Activated CD4-positive, alpha-beta T cell treated with anti-CD3 and anti-CD28 coated beads, Interleukin-2, amount 10 ng/mL, durations not matched to agents 24 days and 14 days (primary cell): ENCODE results near the gene NOLC1. TPM values are rescaled to one million over a fixed set of nuclear protein-coding genes. Genes with fewer than 3 reads are reported as not detected.

Source experiments
- DNase-seq: peaks from one replicate; pipeline ENCODE4 v3.0.0; 2022
- H3K27ac Mint-ChIP-seq: one replicate; pipeline ENCODE4 v1.8.0; 2022; ENCODE audit warnings: mild to moderate bottlenecking, mixed read lengths
- H3K27me3 Mint-ChIP-seq: one replicate; pipeline ENCODE4 v1.8.0; 2022; ENCODE audit warnings: mixed read lengths
- H3K36me3 Mint-ChIP-seq: one replicate; pipeline ENCODE4 v1.8.0; 2022; ENCODE audit warnings: low read depth, mild to moderate bottlenecking, mixed read lengths
- H3K4me1 Mint-ChIP-seq: one replicate; pipeline ENCODE4 v1.8.0; 2021; ENCODE audit warnings: mixed read lengths
- H3K4me3 Mint-ChIP-seq: one replicate; pipeline ENCODE4 v1.8.0; 2022; ENCODE audit warnings: mild to moderate bottlenecking, moderate library complexity, mixed read lengths
- H3K9me3 Mint-ChIP-seq: one replicate; pipeline ENCODE4 v1.8.0; 2021; ENCODE audit warnings: mixed read lengths
- intact Hi-C: fragments of 100-400 bp; cut with micrococcal nuclease; formaldehyde crosslinking; loops from one replicate; pipeline ENCODE4 v1.15.1; 2023
- total RNA-seq: library from RNA; stranded (reverse); gene quantifications from 2 replicates; pipeline ENCODE4 v1.2.3, GENCODE V29; 2022

Gene NOLC1
- total RNA-seq, 1 donor from 2014 or later, result 281 TPM

DNA sequence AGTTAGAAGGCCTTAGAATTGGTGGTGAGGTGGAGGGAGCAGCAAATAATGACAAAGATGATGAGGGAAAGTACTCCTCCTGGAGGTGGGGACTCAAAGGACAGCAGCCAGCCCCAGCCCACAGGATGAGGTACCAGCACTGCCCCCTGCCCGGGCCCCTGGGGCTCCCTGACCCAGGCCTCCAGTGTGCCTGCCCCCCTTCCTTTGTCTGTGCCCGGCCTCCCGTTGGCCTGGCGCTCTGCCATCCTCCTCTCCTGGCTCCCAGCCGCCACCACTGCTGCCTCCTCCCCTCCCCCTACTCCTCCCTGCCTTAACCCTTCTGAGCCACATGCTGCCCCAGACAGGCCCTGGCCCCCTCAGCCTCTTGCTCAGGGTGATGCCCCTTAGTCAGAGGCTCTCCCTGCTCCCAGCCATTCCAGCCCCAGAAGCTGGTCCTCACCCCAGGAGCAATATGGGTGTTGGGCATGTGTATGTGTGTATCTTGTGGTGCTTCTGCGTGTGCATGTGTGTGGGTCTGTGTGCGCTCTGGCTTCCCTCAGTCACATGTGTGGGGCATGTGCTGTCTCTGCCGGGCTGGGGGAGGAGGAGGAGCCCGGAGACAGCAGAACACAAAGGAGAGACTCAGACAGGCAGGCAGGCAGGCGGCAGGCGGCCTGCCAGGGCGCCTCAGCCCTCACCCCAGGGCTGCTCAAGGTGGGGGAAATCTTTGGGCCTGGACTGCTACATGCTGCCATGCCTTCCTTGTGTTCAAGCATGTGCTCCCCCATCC lies 34.6 kb upstream of the NOLC1 start:
- Mint-ChIP-seq H3K27me3 (no peaks in the 10 kb centered on the region), H3K27ac (peak overlapping the region; percentile 98), H3K9me3 (no peaks in the 10 kb centered on the region), H3K4me1 (peaks cover 65% of the 10 kb centered on the region), H3K36me3 (peaks cover 12% of the 10 kb centered on the region), H3K4me3 (peak overlapping the region; percentile 94)
- peak; percentile 87 for DNase-seq
- intact Hi-C loops, result loop anchor here (1.0 kb wide), 1 partner anchor 35 kb away; the partner anchor contains the start of gene NOLC1

DNA sequence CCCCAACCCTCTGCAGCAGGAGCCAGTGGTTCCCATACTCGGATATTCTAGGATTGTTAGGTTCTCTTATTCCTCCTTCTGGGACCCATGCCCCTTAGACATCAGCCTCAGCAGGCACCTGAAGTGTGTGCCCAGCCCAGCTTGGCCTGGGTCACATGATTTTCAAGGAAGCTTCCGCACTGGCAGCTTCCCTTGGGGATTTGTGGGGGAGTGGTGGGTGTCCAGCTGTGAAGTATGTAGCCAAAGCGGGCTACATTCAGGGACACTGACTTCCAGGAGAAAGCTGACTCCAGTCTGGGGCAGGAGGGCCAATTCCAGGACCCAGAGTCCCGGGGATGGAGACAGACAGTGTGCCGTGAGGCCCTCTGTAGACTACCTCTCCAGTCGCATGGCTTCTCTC lies 33.3 kb upstream of the NOLC1 start:
- Mint-ChIP-seq H3K36me3 (peaks cover 6% of the 10 kb centered on the region), H3K9me3 (no peaks in the 10 kb centered on the region), H3K4me1 (peaks cover 54% of the 10 kb centered on the region), H3K27ac (peak overlapping the region; percentile 98), H3K4me3 (peak overlapping the region; percentile 94), H3K27me3 (no peaks in the 10 kb centered on the region)
- intact Hi-C loops, result loop anchor here (1.0 kb wide), 3 partner anchors 13 to 383 kb away; partner anchors contain the start of genes ACTR1A and NOLC1
- DNase-seq, result peak; percentile 73

DNA sequence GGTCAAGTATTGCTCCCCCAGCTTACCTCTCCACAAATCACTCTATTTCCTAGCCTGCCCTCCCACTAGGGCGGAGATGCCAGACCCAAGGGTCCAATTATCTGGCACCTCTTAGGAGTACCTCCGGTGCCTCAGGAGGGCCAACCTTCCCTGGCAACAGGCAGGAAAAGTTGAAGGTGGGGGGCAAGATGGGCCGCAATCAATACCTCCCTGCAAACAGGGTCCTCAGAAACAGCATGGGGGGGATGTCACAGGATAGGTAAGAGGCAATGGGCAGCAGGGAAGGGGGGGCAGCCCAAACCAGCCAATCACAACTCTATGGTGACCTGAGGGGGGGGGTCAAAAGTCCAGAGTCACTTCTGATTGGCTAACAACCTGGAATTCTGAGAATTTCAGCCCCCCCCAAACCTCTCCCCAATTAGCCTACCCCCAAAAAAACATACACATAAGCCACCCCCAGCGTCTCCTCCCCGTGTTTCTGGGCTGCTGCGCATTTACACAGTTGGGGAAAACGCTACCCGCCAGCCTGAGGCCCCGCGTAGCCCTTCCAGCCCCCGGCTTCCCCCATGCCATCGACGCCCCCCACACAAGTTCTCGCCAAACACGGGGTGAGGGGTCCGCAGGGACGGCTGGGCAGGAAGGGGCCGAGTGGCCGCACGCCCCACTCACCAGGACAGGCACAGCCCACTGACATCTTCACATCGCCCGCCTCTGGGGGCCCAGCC lies 32.6 kb upstream of the NOLC1 start:
- Mint-ChIP-seq H3K4me3 (peak overlapping the region; percentile 94), H3K27ac (peak overlapping the region; percentile 98), H3K36me3 (peaks cover 6% of the 10 kb centered on the region), H3K4me1 (peaks cover 54% of the 10 kb centered on the region), H3K9me3 (no peaks in the 10 kb centered on the region), H3K27me3 (no peaks in the 10 kb centered on the region)
- peak; percentile 83 for DNase-seq
- intact Hi-C loops, result loop anchor here (1.0 to 2.0 kb wide), 3 partner anchors 13 to 383 kb away; partner anchors contain the start of genes ACTR1A and HPS6

DNA sequence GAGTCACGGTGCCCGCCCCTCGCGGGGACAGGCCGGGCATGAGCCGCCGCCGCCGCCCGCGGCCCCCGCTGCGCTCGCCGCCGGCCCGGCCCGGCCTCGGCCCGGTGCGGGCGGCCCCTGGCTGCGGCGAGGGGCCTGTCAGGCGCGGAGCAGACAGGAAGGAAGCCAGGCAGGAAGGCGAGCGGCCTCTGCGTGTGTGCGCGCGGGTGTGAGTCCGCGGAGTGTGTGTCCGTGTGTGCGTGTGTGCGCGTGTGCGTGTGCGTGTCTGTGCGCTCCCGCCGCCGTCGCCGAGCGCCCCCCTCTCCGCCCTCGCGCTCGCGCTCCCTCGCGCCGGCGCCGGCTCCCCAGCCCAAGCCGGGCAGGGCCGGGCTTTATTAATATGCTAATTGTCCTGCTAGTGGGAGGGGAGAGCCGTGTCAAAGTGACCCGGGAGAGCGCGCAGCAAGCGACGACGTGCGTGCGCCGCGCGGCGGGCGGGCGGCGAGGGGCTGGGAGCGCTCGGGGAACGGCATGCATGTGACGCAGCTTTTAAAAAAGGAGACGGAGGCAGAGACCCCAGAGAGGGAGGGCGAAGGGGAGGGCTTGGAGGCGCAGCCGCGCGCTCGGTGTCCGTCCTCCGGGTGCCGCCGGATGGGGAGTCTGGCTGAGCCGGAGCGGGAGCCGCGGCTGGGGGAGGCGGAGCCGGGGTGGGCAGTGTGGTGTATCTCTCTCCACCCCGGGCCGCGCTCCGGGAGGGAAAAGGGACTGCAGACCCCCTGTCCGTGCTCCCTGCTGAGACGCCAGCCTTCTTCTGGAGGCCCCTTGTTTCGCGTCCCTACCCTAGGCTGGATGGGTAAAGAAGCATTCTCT lies 31.8 kb upstream of the NOLC1 start, which contains the start of gene LDB1:
TSS of gene LDB1 (minus strand) at position 227 of the 849 bp plus-strand sequence. CDS start 258 bp downstream, outside the sequence.
- Mint-ChIP-seq H3K27ac (peak within 1 kb of the TSS; percentile 98), H3K4me3 (peak within 1 kb of the TSS; percentile 94), H3K27me3 (no peaks in the 10 kb centered on the region), H3K36me3 (peaks cover 5% of the 10 kb centered on the region), H3K4me1 (peaks cover 49% of the 10 kb centered on the region), H3K9me3 (no peaks in the 10 kb centered on the region)
- intact Hi-C loops, result loop anchor here (2.0 kb wide), 1 partner anchor 56 kb away; the partner anchor contains the start of gene HPS6
- DNase-seq, result peak; percentile 91

DNA sequence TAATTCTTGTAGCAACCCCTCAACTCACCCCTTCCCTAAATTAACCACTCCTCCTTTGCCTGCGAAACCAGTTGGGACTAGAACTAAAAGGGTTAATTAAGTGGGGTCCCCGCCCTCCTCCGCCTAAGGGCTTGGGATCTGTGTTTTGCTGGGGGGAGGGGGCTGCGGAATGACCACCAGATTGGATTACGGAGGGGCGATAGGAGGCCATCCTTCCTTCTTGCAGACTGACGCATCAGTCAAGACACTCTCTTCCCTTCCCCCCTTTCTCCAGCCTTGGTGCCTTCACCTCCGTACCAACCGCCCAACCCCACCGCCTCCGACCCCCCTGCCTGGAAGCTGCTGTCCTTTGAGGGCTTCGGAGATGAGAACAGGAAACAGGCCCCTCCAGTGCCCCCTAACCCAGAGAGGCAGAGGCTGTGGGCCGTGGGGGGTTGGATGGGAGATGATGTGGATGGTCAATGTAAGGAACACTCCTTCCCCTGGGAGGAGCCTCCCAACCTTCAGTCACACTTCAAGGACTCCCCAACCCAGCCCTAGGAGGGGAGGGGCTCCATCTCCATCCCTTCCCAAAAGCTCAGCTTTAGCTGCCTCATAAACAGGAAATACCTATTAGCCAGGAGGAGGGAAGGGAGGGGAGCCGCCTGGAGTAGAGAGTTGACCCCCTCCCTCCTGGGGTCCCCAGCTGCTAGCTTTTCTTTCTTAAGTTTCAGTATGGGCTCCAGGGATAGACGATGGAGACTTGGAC lies 31.0 kb upstream of the NOLC1 start:
- DNase-seq, result peak; percentile 64
- H3K27ac Mint-ChIP-seq, result peak overlapping the region; percentile 88
- H3K27me3 Mint-ChIP-seq, result no peaks in the 10 kb centered on the region
- no peaks in the 10 kb centered on the region for H3K9me3 Mint-ChIP-seq
- H3K4me3 Mint-ChIP-seq, result peak overlapping the region; percentile 94
- peaks cover 5% of the 10 kb centered on the region for H3K36me3 Mint-ChIP-seq
- peaks cover 42% of the 10 kb centered on the region for H3K4me1 Mint-ChIP-seq
- intact Hi-C loops, result loop anchor here (2.0 kb wide), 1 partner anchor 56 kb away; the partner anchor contains the start of gene HPS6

DNA sequence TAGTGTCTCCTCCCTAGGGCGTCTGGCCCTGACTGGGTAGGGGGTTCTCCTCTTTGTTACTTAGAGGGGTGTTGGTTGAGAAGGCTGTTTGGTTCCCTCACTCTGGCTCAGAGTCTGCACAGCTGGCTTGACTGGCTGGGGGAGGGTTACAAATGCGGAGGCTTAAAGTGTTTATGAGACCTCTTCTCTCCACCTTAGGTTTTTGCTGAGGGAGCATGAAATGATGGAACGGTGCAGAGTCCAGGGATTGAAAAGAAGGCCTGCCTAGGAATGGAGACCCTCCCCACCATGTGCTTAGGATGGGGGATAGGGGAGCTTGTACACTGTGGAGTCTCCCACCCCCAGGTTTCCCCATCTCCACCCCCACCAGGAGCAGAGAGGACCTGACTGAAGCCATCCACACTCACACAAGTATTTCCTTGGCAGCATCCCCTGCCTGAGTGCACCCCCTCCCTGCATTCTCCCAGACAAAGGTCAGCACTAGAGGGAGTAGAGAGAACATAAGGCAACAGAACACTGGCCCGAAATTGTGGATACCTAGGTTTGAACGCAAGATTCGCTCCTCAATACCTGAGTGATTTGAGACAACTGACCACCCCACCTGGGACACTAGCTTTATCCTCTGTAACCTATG lies 30.3 kb upstream of the NOLC1 start:
- Mint-ChIP-seq H3K27me3 (no peaks in the 10 kb centered on the region), H3K4me3 (peak overlapping the region; percentile 94), H3K36me3 (peaks cover 5% of the 10 kb centered on the region), H3K27ac (peak overlapping the region; percentile 88), H3K9me3 (no peaks in the 10 kb centered on the region), H3K4me1 (peaks cover 36% of the 10 kb centered on the region)
- intact Hi-C loops, result loop anchor here (2.0 kb wide), 1 partner anchor 57 kb away; the partner anchor contains the start of gene HPS6
- no peak for DNase-seq

DNA sequence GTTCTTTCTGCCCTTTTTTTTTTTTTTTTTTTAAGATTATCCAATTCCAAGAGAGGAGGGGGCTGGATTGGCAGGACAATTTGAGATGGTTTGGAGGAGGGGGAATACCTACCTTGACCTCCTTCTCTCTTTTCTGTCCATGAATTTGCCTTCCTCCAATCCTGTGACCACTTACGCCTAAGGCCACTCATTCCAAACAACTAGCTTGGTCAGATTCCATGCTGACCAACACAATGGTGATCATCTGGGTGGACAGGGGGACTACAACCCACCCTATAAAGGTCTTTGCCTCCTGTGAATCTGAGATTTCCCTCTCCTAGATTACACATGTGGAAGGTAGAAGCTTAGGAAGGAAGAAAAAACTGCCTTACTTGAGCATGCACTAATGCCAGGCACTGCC lies 29.7 kb upstream of the NOLC1 start:
- no peaks in the 10 kb centered on the region for H3K9me3 Mint-ChIP-seq
- H3K4me1 Mint-ChIP-seq, result peaks cover 31% of the 10 kb centered on the region
- no peak for DNase-seq
- no peak overlapping the region for H3K27ac Mint-ChIP-seq
- intact Hi-C loops, result no loop called here
- no peak overlapping the region for H3K4me3 Mint-ChIP-seq
- H3K36me3 Mint-ChIP-seq, result peaks cover 5% of the 10 kb centered on the region
- no peaks in the 10 kb centered on the region for H3K27me3 Mint-ChIP-seq

DNA sequence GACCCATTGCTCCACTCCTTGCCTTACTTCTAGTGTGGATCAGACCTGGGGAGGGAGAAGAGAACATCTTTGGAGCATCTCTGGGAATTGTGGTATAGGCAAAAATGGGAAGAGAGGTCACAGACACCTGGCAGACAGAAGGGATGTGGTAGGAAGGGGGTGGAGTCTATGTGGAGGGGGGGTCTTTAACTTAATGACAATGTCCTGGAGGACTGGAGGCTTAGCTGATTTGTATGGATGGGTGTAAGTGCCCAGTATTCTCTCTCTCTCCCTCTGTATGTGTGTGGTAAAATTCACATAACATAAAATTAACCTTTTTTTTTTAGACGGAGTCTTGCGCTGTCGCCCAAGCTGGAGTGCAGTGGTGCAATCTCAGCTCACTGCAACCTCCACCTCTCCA lies 29.0 kb upstream of the NOLC1 start:
- H3K4me1 Mint-ChIP-seq, result peaks cover 24% of the 10 kb centered on the region
- intact Hi-C loops, result no loop called here
- DNase-seq, result no peak
- H3K27ac Mint-ChIP-seq, result no peak overlapping the region
- H3K27me3 Mint-ChIP-seq, result no peaks in the 10 kb centered on the region
- no peaks in the 10 kb centered on the region for H3K9me3 Mint-ChIP-seq
- H3K4me3 Mint-ChIP-seq, result no peak overlapping the region
- peaks cover 3% of the 10 kb centered on the region for H3K36me3 Mint-ChIP-seq

DNA sequence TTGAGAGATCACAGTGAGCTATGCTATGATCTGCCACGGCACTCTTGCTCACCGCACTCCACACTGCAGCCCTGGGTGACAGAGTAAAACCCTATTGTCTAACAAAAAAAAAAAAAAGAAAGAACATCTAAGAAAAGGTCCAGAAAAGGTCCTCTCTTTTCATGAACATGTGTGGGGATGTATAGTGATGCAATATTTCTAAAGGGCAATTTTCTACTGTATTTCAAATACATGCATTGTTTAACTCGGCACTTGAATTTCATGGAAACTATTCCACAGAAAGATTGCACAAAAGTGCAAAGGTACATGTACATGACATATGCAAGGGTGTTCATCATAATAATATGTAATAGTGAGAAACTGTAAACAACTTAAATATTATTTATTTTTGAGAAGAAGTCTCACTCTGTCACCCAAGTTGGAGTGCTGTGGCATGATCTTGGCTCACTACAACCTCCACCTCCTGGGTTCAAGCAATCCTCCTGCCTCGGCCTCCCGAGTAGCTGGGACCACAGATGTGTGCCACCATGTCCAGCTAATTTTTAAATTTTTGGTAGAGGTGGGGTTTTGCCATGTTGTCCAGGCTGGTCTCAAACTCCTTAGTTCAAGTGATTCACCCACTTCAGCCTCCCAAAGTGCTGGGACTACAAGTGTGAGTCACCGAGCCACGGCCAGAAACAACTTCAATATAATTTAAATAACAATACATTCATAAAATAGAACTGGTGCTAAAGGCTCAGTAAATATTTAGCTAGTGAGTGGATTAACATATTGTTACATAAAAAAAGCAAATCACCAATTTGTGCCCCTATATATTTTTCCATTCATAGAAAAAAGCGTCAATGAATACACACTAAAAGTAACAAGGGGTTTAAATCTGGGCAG lies 20.7 kb upstream of the NOLC1 start:
- no peak overlapping the region for H3K27ac Mint-ChIP-seq

DNA sequence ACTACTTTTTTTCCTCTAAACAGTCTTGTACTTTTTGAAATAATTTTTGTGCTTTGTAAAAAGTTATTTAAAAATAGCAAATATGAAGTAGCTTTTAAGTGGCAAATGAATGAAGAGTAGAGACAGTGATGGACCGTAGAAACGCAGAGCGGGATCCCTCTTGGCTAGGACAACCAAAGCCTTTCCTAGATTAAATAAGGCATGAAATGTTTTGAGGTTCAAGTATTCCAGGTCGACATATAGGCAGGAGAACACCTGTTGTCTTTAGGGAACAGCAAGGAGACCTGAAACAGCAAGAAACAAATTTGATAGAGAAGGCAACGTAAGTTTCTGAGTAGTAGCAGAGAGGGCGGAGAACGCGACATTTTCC lies 20.0 kb upstream of the NOLC1 start:
- Mint-ChIP-seq H3K4me3 (peak overlapping the region; percentile 97), H3K4me1 (peaks cover 30% of the 10 kb centered on the region), H3K9me3 (no peaks in the 10 kb centered on the region), H3K27me3 (no peaks in the 10 kb centered on the region), H3K36me3 (peaks cover 29% of the 10 kb centered on the region), H3K27ac (peak overlapping the region; percentile 100)
- DNase-seq, result no peak
- intact Hi-C loops, result loop anchor here (1.0 to 5.0 kb wide), 9 partner anchors 13 to 370 kb away; partner anchors contain the start of genes ACTR1A, ARMH3, GBF1 and HPS6

More for the DNA sequence above, 20.7 kb upstream of the NOLC1 start:
- Mint-ChIP-seq H3K4me1 (peaks cover 29% of the 10 kb centered on the region), H3K36me3 (peaks cover 25% of the 10 kb centered on the region), H3K4me3 (no peak overlapping the region), H3K9me3 (no peaks in the 10 kb centered on the region), H3K27me3 (no peaks in the 10 kb centered on the region)
- intact Hi-C loops, result loop anchor here (1.0 to 5.0 kb wide), 9 partner anchors 12 to 371 kb away; partner anchors contain the start of genes ACTR1A, ARMH3, GBF1 and HPS6
- no peak for DNase-seq

DNA sequence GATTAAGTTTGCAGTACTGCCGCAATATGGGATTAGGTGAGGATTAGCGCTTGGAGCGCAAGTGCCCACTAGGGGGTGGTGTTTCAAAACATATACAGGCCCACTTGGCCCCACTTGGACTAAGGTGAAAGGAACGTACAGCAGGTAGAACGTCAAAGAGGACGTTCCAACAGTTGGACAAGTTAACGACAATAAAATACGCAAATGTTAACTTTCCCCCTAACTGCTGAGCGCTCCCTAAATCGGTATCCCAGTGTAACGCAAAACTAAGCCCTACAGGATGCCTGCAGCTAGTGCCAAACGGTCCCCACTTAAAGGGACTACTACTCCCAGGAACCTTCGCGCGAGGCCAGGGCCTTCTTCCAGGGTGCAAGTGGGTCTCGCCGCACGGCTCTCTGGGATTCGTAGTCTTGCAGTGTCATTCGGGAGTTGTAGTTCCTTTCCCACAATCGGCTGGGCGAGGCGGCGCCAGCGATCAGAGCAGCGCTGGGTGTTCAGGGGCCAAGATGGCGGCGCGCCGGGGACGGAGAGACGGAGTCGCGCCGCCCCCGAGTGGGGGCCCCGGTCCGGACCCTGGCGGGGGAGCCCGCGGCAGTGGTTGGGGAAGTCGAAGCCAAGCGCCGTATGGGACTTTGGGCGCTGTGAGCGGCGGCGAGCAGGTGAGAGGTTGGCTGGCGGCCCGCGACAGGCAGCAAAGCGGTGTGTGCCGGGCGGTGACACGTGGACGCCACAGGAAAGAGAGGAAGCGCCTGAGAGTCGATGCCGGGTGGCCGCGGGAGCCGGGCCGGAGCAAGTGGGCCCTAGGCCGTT lies 19.4 kb upstream of the NOLC1 start, which contains the start of gene PPRC1:
TSS of gene PPRC1 (plus strand) at position 478 of the 810 bp plus-strand sequence. CDS start at position 507, 29 bp downstream.
- Mint-ChIP-seq H3K4me1 (peaks cover 33% of the 10 kb centered on the region), H3K36me3 (peaks cover 34% of the 10 kb centered on the region), H3K27me3 (no peaks in the 10 kb centered on the region), H3K4me3 (peak within 1 kb of the TSS; percentile 97), H3K27ac (peak within 1 kb of the TSS; percentile 100), H3K9me3 (no peaks in the 10 kb centered on the region)
- intact Hi-C loops, result loop anchor here (1.0 to 5.0 kb wide), 9 partner anchors 13 to 370 kb away; partner anchors contain the start of genes ACTR1A, ARMH3, GBF1 and HPS6
- DNase-seq, result peak; percentile 99
